ENCODE results near the gene TMEM205.
A peak's percentile ranks its signal among the peaks of the same experiment; 100 is the strongest.
"Not testable (repeated sequence)": the region's sequence is repeated elsewhere in the genome, so short reads cannot be mapped to it uniquely, and the experiment has no call there.

Gene TMEM205

GRCh38 chr19:11346104-11346940, at the start of gene TMEM205, which contains the start of gene CCDC159:
TSS of gene TMEM205 (minus strand) at chr19:11346268. CDS start at chr19:11345619, 649 bp downstream.
TSS of gene CCDC159 (plus strand) at chr19:11346519. CDS start at chr19:11346607, 88 bp downstream.
- DNase-seq (ENCODE audit: low read depth in 2 of 2), result peak; percentile 99

- no peak for DNase-seq (ENCODE audit: low read depth in 2 of 2)
These were observed 45.0 kb upstream of the TMEM205 start for GRCh38 chr19:11390933-11391680.

GRCh38 chr19:11390359-11390758, 44.3 kb upstream of the TMEM205 start:
- DNase-seq (ENCODE audit: low read depth in 2 of 2), result no peak

GRCh38 chr19:11387162-11388034, 41.3 kb upstream of the TMEM205 start:
- DNase-seq (ENCODE audit: low read depth in 2 of 2), result no peak

- DNase-seq (ENCODE audit: low read depth in 2 of 2), result no peak
These were observed 38.7 kb upstream of the TMEM205 start for GRCh38 chr19:11384778-11385129.

- DNase-seq (ENCODE audit: low read depth in 2 of 2), result no peak
These were observed 37.6 kb upstream of the TMEM205 start for GRCh38 chr19:11383706-11384048.

GRCh38 chr19:11382898-11383705, 37.0 kb upstream of the TMEM205 start:
- no peak for DNase-seq (ENCODE audit: low read depth in 2 of 2)

- DNase-seq (ENCODE audit: low read depth in 2 of 2), result peak; percentile 89 to 90
These were observed 34.8 kb upstream of the TMEM205 start for GRCh38 chr19:11380653-11381537.

GRCh38 chr19:11379857-11380350, 33.8 kb upstream of the TMEM205 start:
- DNase-seq (ENCODE audit: low read depth in 2 of 2), result no peak

GRCh38 chr19:11379269-11379845, 33.3 kb upstream of the TMEM205 start:
- not testable (repeated sequence) for DNase-seq (ENCODE audit: low read depth in 2 of 2)

GRCh38 chr19:11378319-11379189, 32.5 kb upstream of the TMEM205 start:
- DNase-seq (ENCODE audit: low read depth in 2 of 2), result no peak

GRCh38 chr19:11377756-11378155, 31.7 kb upstream of the TMEM205 start:
- DNase-seq (ENCODE audit: low read depth in 2 of 2), result no peak

- peak; percentile 87 to 90 for DNase-seq (ENCODE audit: low read depth in 2 of 2)
These were observed 31.2 kb upstream of the TMEM205 start for GRCh38 chr19:11377237-11377636.

- DNase-seq (ENCODE audit: low read depth in 2 of 2), result no peak
These were observed 29.3 kb upstream of the TMEM205 start for GRCh38 chr19:11375143-11375948.

GRCh38 chr19:11374433-11375142, 28.5 kb upstream of the TMEM205 start, which contains the start of gene SWSAP1:
TSS of gene SWSAP1 (plus strand) at chr19:11374666. CDS start at chr19:11374681, 15 bp downstream.
- DNase-seq (ENCODE audit: low read depth in 2 of 2), result peak; percentile 99

- no peak for DNase-seq (ENCODE audit: low read depth in 2 of 2)
These were observed 27.9 kb upstream of the TMEM205 start for GRCh38 chr19:11373885-11374432.
